Transverse colon (tissue), 4 donors: ENCODE measurements around the gene CCND1. TPM values are rescaled to one million over a fixed set of nuclear protein-coding genes. Genes with fewer than 3 reads are reported as not detected.

ENCODE experiments used
- DNase-seq: peaks from one replicate; pipeline ENCODE4 v3.0.0-alpha.2; 2019
- H3K27ac ChIP-seq, 4 donors: fragments of 200-600 bp; sonication (generic); 2 replicates each; pipeline ENCODE4 v1.5.1; 2016 to 2018; ENCODE audit warnings: inconsistent platforms in 4 of 4
- H3K27me3 ChIP-seq: fragments of 200-600 bp; sonication (generic); 2 replicates; pipeline ENCODE4 v1.5.1; 2017; ENCODE audit warnings: inconsistent platforms
- H3K36me3 ChIP-seq, 4 donors: fragments of 200-600 bp; sonication (generic); 2 replicates each; pipeline ENCODE4 v1.5.1; 2017 to 2019; ENCODE audit warnings: inconsistent platforms in 4 of 4
- H3K4me1 ChIP-seq, 4 donors: fragments of 200-600 bp; sonication (generic); 2 replicates each; pipeline ENCODE4 v1.5.1; 2017 to 2020; ENCODE audit warnings: inconsistent platforms in 4 of 4
- H3K4me3 ChIP-seq, 4 donors: fragments of 200-600 bp; sonication (generic); 1 replicate in 1 of 4; 2 replicates in 3 of 4; pipeline versions ENCODE4 v1.5.1 to v1.6.1; 2017 to 2019; ENCODE audit warnings: inconsistent platforms in 4 of 4
- H3K9me3 ChIP-seq, 2 donors: fragments of 200-600 bp; sonication (generic); 2 replicates each; pipeline ENCODE4 v1.5.1; 2017 to 2019; ENCODE audit warnings: inconsistent platforms in 2 of 2
- CTCF ChIP-seq, 5 experiments: fragments of 200-600 bp in 3 of 5; fragments of 450-650 bp in 2 of 5; sonication (generic) in 3 of 5; IDR thresholded peaks; 1 replicate in 2 of 5; 2 replicates in 3 of 5; pipeline ENCODE4 v1.5.1; 2016 to 2017; ENCODE audit warnings: antibody characterized with exemption in 5 of 5, inconsistent platforms in 3 of 5, mild to moderate bottlenecking in 2 of 5, moderate library complexity in 1 of 5
- EP300 ChIP-seq: sonication (generic); formaldehyde crosslinking; IDR thresholded peaks from one replicate; pipeline ENCODE4 v1.6.1; 2017; ENCODE audit warnings: antibody characterized with exemption, low read depth
- POLR2A ChIP-seq: fragments of 450-650 bp; IDR thresholded peaks from one replicate; pipeline ENCODE4 v1.6.1; 2016; ENCODE audit warnings: antibody characterized with exemption, mild to moderate bottlenecking, moderate library complexity
- POLR2AphosphoS5 ChIP-seq, 3 donors: sonication (generic); formaldehyde crosslinking; IDR thresholded peaks; one replicate each; pipeline ENCODE4 v1.6.1; 2016; ENCODE audit warnings: antibody characterized with exemption in 3 of 3
- WGBS, 2 donors: methylation state at CpG; one replicate each; pipeline ENCODE4 v1.1.5; 2018; ENCODE audit warnings: low coverage in 1 of 2; 5-methylcytosine and 5-hydroxymethylcytosine counted together
- in situ Hi-C, 4 donors: fragments of 200-750 bp; cut with MboI; loops; one replicate each; pipeline versions ENCODE4 v1.15.0 to v1.15.1; 2017; ENCODE audit warnings: low sequenced_read_pairs in 3 of 4, low pct_ligation_motif_present in 1 of 4, low pct_unique_long_range_greater_than_20kb in 1 of 4
- intact Hi-C: fragments of 100-400 bp; cut with DNase I; formaldehyde crosslinking; loops from one replicate; pipeline ENCODE4 v1.15.1; 2023; ENCODE audit warnings: low total_unique reads
- total RNA-seq, 4 donors: library from RNA; depleted of rRNA; stranded (reverse); fragments of >200 nt; gene quantifications; one replicate each; pipeline ENCODE4 v1.1.0, GENCODE V29; 2016

Gene CCND1
- total RNA-seq, 4 donors from 2014 or later = 26.4 to 78.0 (median 45.0) TPM

GRCh38 chr11:69702239-69702691 lies 61.3 kb downstream of the CCND1 start:
- Histone ChIP-seq H3K27me3 (peaks cover 99% of the 10 kb centered on the region), H3K4me3 (no peak overlapping the region), H3K4me1 (peaks cover 6 to 41% (median 27%) of the 10 kb centered on the region in 4 donors), H3K27ac (no peak overlapping the region), H3K36me3 (no peaks in the 10 kb centered on the region), H3K9me3 (no peaks in the 10 kb centered on the region)
- in situ Hi-C loops = loop anchor here in 2 of 4 donors (25.0 kb wide), 2 partner anchors 185 to 485 kb away; no protein-coding TSS in a partner anchor
- no peak for DNase-seq
- no peak for TF ChIP-seq POLR2A
- TF ChIP-seq POLR2AphosphoS5 (IDR thresholded peaks at IDR 0.05) = no peak
- TF ChIP-seq CTCF (IDR thresholded peaks at IDR 0.05) = no peak
- no peak for TF ChIP-seq EP300
- intact Hi-C loops = no loop called here
- 7% methylated on average over 33 of the region's 35 CpGs; no CpG with 5 or more reads in 1 of the 2 donors for WGBS, 2 donors

DNA sequence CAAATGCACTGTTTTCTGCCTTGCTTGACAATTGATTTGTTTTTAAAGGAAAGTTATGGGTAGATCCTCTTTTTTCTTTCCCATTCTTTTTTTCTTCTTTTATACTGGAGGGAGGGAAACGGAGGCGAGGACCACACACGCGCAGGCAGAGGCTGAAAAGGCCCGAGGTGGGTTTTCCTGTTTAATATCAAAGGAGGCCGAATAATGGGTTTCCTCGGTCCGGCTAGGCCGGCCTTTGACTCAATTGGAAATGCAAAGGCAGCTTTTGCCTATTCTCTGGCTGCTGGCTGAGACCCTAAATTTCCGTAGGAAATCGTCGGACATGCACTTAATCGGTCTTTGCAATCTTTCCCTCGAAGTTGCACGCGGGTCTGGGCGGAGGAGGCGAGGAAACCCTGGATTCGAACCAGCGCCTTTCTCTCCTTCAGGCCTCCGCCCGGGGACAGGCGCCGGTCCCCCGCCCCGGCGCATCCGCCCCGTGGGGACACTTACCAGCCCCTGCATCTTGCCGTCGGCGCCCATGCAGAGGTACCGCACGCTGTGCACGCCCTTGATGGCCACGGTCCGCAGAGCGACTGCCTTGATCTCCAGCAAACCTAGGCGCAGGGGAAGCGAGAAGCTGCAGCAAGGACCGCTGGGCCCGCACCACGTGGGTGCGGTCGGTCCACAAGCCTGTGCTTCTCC lies 62.0 kb downstream of the CCND1 start:
- DNase-seq = no peak
- H3K27me3 ChIP-seq = peaks cover 95% of the 10 kb centered on the region
- no peak overlapping the region for H3K4me3 ChIP-seq
- no peaks in the 10 kb centered on the region for H3K36me3 ChIP-seq
- intact Hi-C loops (no loop called here), in situ Hi-C loops (loop anchor here in 2 of 4 donors (25.0 kb wide), 2 partner anchors 184 to 484 kb away; no protein-coding TSS in a partner anchor)
- H3K4me1 ChIP-seq = peaks cover 6 to 41% (median 28%) of the 10 kb centered on the region in 4 donors
- no peak for TF ChIP-seq EP300
- no peak for TF ChIP-seq POLR2A
- no peak for TF ChIP-seq POLR2AphosphoS5 (IDR thresholded peaks at IDR 0.05)
- TF ChIP-seq CTCF (IDR thresholded peaks at IDR 0.05) = no peak
- H3K9me3 ChIP-seq = no peaks in the 10 kb centered on the region
- no peak overlapping the region for H3K27ac ChIP-seq
- 0 to 18% methylated on average over 1 to 43 of the region's 45 CpGs for WGBS, 2 donors

DNA sequence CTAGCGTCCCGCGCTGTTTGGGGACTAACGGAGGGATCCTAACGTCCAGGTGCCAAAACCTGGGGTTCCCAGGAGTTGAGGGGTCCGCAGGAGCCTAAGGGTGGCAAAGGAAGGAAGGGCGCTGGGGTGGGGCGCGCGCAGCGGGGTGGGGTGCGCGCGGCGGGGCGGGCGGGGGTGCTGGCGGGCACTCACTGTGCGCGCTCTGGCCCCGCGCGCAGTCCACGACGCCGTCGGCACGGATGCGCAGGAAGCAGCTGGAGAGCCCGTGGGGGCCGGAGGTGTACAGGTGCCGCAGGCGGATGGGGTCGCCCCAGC lies 62.5 kb downstream of the CCND1 start:
- Histone ChIP-seq H3K36me3 (no peaks in the 10 kb centered on the region), H3K4me1 (peaks cover 6 to 41% (median 28%) of the 10 kb centered on the region in 4 donors), H3K4me3 (no peak overlapping the region), H3K27ac (no peak overlapping the region), H3K9me3 (no peaks in the 10 kb centered on the region), H3K27me3 (peaks cover 90% of the 10 kb centered on the region)
- TF ChIP-seq CTCF (IDR thresholded peaks at IDR 0.05) (no peak), POLR2AphosphoS5 (IDR thresholded peaks at IDR 0.05) (no peak), EP300 (no peak), POLR2A (no peak)
- intact Hi-C loops (no loop called here), in situ Hi-C loops (loop anchor here in 2 of 4 donors (25.0 kb wide), 2 partner anchors 184 to 484 kb away; no protein-coding TSS in a partner anchor)
- 1% methylated on average over 21 of the region's 34 CpGs; no CpG with 5 or more reads in 1 of the 2 donors for WGBS, 2 donors
- DNase-seq = no peak

Other genes with a start within 250 kb of the CCND1 start
- gene LINC01488, start 159.5 kb upstream of the CCND1 start, total RNA-seq = not detected
- 100 to 1,000 TPM in 1 of 4 donors, 10 to 100 TPM in 3; 28.3 to 131 (median 54.6) TPM for gene LTO1, start 34.2 kb downstream of the CCND1 start, total RNA-seq
- gene FGF19, start 62.9 kb downstream of the CCND1 start, total RNA-seq = not detected
- gene FGF4, start 134.2 kb downstream of the CCND1 start, total RNA-seq = not detected
- not detected for gene FGF3, start 178.3 kb downstream of the CCND1 start, total RNA-seq